CD4-positive, alpha-beta T cell treated with Interleukin-21 for 1 hour (primary cell): ENCODE data around the gene RASGEF1C.

Experiments
- DNase-seq: peaks from one replicate; pipeline ENCODE4 v3.0.0-alpha.2; 2020

Gene RASGEF1C

DNA sequence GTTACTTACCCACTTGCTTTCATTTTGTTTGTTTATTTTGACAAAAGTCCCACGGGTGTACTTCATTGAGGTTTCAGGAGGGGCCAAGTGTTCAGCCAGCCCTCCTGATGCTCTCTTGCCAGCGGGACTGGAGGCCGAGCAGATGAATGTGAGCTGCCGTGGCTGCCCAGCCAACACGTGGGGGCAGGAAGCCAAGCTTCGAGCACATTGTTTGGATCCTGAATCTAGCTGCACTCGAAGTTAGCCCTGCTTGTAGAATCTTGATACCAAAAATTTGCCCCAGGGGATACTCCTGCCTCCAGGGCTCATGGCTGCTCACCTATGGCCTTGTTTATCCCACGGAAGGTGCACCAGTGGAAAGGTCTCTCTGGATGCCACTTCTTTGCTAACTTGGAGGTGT lies 49.3 kb downstream of the RASGEF1C start:
- no peak for DNase-seq

DNA sequence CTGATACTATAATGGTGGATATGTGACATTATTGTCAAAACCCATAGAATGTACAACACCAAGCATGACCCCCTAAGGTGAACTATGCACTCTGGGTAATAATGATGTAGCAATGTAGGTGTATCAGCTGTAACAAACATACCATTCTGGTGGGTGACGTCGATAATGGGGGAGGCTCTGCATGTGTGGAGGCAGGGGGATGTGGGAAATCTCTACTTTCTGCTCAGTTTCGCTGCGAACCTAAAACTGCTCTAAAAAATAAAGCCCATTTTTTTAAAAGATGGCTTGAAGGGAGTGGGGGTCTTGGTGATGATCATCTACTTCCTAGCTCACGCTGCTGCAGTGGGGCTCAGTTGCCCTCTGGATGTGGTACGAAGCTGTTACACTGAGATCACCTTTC lies 51.1 kb downstream of the RASGEF1C start:
- DNase-seq = no peak

DNA sequence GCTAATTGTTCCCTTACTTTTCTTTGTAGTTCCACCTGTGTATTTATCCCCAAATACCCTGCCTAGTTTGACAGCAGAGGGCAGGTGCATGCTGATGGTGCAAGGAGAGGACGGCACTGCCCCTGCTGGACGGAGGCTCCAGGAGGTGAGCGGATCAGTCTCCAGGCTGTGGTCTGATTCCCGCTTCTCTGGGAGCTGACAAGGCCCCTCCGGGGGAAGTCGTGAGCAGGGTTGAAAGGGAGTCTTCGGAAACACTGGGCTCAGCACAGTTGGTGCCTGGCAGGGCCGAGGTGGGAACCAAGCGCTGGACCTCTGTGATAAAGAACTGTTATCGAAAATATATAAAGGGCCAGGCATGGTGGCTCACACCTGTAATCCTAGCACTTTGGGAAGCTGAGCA lies 52.9 kb downstream of the RASGEF1C start:
- DNase-seq = no peak

DNA sequence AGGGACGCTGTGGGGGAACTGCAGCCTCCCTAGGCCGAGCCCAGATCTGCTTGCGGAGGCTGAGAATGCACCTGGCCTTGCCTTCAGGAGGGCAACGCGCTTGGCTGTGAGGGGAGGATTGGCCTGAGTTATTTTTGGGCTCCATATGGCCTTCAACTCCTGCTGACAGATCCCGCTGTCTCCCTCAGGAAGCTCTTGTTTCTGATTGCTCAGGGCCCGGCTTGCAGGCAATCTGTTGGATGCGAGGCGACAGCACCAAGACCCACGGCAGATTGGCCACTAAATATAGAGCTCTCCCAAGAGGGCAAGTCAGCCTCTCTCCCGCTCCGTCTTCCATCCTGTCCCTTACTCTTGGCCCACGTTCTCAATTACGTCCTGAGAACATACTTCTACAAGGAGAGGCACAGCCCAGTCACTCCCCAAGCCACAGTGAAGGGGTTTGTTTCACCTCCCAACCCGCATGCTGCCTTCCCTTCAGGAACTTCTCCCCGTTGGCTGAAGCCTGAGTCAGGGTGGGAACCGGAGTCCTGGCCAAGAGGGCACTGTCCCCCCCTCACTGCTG lies 53.6 kb downstream of the RASGEF1C start:
- DNase-seq = no peak

DNA sequence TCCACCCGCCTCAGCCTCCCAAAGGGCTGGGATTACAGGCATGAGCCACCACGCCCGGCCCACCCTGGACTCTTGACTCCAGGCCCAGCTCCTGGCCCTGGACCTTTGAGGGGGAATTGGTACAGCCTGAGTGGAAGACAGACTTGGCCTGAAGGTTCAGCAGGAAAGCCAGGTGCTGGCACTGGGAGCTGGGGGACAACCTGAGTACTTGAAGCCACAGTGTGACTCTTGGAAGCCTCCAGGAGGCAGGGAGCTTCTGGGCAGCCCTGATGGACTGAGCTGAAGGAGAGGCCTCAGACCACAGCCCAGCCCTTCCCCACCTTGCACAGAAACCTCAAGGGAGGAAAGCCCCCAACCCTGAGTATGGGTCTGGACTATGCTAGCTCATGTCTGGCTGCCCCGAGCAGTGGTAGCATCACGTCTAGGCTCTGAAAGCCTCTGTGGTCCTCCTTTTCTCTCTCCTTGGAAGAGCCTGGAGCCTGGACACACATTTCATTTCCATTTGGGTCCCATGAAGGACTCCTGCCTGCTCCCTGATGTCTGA lies 54.1 kb downstream of the RASGEF1C start:
- no peak for DNase-seq

DNA sequence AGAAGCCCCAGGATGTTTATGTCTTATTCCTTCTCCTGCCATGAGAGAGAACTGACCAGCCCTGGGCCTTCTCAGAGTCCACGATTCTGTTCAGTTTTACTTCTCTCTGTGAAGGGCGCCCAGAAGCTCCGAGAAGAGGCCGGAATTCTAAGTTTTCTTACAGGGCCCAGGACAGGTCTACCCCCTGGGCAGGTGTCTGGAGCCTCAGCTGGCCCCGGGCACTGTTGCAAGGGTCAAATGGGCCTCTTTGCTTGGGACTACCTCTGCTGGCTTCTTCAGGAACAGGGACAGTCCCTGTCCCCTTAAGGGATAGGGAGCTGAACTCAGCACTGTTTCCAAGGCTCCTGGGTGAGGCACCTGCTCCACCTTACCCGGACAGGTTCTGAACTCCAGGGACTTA lies 55.0 kb downstream of the RASGEF1C start:
- DNase-seq = no peak

DNA sequence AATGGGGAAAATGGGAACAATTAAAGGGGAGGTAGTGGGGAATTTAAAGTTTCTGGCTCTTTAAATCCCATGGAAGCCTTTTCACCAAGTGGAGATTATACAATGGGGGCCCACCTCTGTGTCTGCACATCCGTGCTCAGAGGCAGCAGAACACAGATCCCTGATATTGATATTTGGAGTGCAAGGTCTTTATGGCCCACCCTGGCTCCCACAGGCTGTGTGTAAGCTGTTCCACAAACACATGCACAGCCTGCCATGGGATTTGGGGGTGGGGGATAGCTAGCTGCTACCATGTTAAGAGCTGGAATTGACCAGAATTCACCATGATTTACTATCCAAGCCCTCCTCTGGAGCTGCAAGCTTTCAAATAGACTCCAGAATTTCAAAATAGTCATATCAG lies 55.9 kb downstream of the RASGEF1C start:
- no peak for DNase-seq

DNA sequence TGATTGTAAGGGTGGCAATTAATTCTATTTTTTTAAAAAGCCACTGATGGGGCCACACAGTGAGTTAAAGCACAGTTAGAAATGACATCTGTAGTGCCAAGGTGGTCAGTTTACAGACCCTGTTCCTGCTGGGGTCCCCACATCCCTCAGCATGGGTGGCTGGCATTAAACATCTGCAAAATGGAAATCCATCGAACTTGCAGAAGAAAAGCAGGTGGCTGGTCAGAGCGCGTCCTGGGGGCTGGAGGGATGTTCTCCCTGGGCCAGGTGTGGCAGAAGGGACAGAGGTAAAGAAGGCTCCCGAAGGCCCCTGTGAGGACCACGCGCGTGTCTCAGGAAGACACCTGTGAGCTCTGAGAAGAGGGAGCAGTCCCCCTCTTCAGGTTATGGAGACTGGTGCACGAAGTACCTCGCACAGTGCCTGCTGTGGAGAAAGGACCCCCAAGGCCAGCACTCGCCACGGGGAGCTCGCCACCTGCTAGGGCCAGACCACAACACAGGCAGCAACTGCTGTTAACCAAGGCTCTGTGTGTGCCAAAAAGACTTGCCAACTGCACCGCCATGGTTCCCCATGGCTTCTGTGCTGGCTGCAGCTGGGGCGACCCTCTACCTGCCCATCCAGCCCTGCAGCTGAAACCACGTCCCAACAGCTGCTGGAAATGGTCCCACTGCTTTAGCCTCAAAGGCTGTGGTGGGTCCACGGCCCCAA lies 65.2 kb downstream of the RASGEF1C start:
- no peak for DNase-seq

DNA sequence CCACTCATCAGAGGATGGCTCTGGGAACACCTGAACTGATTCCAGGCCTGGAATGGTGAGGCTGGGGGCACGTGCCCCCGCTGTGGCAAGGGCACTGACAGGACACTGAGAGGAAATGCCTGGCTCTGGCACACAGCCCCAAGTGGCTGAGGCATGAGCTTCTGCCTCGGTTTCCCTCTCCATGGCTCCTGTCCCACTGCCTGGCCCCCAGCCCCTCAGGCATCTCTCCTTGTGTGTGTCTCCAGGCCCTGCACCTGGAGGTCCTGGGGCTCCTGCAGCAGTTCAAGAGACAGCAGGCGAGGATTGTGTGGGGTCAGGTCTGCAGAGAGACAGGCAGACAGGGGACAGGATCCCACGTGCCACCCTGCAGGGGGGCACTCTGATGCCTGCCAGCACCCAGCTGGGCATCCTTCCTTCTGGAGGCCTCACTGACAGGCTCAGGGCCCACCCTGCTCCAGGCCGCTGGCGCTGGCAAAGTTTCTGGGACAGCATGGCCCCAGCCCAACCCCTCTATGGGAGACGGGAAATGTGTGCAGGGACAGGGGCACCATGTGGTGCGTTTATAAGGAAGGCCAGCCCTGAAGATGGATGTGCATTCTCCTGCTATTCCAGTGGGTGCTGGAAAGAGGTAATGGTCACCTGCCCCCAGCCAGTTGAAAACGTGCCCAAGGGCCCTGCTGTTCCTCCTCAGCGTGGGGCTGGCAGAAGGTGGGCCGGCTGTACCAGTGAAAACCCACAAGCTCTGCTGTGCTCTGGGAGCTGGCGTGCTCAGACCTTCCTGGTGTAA lies 66.0 kb downstream of the RASGEF1C start:
- no peak for DNase-seq

DNA sequence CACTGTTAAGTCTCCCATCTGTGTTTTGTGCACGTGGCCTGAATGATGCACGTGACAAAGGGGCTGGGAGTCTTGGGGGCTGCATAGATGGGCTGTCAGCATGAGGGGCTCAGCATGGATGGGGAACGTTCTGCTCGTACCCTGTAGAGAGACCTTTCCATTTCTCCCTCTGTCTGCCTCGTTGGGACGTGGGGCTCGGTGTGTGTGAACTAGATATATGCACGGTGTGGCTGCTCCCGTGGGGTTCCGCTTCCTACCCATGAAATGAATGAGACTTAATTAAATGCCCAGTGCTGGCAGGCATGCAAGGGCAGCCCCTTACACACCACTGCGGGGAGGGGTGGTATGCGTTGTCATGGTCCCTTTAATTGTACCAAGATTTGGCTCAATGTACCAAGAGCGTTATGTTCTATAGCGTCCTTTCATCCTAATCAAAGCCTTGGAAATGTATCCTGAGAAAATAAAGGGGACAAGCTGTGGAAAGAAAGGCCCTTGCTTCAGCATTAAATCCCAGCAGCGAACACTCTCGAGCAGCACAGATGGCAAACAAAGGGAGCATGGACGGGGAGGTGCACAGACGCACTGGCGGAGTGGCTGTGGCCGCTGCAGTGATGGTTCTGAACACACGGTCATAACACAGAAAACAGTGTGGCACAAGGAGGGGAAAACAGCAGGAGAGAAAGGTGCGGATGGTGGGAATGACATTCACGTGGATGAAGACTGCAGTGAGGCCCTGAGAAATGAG lies 66.8 kb downstream of the RASGEF1C start:
- DNase-seq = no peak

DNA sequence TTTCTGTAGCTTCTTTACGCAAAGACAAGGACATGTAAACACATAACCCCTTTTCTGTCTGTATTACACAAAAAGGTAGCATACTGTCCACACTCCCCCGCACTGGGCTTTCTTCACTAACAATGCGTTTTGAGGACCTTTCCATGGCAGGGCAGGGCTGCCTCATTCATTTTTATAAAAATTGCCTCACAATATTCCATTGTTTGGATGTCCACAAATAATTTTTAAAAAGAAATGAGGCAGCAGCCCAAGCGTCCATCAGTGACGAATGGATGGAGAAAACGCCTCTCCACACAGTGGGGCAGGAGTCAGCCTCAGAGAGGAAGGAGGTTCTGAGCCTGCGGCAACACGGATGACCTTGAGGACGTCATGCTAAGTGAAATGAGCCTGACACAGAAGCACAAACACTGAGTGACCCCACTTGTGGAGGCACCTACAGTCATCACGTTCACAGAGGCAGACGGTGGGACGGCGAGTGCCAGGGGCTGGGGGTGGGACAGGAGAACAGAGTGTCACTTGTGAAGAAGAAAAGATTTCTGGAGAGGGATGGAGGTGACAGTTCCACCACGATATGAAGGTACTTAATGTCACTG lies 67.8 kb downstream of the RASGEF1C start:
- DNase-seq = no peak

DNA sequence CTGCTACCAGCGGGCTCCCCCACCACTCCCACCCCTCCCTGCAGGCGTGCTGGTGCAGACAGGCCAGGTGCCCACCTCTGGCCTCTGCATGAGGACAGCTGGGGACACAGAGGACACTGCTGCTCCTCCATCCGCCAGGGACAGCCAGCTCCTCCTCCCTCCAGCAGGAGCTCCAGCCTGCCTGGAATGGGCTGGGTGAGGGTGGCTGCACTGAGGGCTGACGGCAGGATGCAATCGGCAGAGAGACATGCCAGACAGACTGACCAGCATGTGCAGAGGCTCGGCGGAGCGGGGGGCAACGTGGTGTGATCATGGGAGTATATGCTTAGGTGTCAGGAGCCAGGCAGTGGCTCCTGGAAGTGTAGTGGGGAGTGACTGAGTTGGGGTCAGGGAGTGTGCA lies 68.4 kb downstream of the RASGEF1C start:
- DNase-seq = no peak

DNA sequence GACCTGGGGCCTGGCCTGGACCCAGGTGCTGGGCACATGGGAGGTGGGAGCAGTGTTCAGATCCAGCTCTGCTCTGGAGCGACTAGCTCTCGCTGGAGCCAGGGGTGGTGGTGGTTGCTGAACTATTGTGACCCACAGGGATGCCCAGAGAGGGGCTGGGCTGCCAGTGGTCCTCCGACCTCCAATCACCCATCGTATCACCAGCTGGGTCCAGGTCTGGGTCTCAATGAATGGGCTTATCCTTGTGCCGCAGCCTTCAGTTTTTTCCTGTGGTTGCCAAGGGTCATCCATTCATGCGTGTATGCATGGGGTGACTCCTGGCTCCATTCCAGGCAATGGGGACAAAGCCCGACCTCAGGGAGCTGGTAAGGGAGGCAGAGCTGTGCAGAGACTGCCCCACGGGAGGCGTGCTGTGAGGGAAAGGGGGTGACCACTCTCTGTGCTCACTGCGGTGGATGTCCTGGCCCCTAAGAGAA lies 68.9 kb downstream of the RASGEF1C start:
- DNase-seq = no peak

DNA sequence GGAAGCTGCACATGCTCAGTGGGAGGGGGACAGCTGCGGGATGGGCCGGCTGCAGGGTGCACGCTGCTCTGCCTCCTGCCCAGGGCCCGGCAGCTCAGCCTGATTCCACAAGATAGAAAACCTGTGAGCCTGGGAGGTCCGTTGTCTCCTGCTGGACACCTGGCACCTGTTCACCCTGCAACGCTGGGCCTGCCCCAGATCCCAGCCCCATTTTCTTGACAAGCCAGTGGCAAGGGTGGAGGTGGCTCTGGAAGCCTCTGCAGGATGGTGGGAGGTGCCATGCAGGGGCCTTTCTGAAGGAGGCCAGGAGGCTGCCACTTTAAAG lies 69.3 kb downstream of the RASGEF1C start:
- DNase-seq = no peak

DNA sequence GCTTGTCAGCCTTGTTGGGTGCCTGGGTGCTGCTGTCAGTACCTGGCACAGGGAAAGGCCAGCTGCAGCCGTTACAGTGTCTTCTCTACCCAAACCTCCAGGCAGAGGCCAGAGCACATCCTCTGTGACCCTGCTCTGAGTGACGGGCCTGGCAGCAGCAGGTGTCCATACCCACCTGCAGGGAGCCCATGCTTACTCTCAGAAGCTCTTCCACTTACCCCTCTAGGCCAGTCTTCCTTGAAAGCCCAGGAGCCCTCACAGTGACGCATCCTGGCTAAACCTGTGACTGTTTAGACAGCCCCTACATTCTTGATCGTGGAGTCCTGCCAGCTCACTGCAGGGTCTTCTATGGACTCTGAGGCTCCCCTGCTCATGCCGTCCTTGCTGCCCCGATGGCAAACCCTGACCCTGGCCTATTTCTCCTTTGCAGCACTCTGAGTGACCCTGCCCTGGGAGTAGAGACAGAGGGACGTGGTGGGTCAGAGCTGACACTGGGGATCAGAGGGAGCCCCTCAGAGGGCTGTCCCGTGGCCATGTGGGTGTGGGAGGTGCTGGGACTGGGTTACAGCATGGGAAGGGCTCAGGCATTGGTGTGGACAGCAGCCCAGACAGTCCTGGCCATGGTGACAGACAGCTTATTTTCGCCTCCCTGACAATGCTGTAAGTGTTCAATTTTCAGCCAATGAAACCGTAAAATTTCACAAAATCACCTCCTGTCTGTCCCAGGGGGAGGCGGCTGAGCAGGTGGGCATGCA lies 69.9 kb downstream of the RASGEF1C start:
- DNase-seq = no peak

DNA sequence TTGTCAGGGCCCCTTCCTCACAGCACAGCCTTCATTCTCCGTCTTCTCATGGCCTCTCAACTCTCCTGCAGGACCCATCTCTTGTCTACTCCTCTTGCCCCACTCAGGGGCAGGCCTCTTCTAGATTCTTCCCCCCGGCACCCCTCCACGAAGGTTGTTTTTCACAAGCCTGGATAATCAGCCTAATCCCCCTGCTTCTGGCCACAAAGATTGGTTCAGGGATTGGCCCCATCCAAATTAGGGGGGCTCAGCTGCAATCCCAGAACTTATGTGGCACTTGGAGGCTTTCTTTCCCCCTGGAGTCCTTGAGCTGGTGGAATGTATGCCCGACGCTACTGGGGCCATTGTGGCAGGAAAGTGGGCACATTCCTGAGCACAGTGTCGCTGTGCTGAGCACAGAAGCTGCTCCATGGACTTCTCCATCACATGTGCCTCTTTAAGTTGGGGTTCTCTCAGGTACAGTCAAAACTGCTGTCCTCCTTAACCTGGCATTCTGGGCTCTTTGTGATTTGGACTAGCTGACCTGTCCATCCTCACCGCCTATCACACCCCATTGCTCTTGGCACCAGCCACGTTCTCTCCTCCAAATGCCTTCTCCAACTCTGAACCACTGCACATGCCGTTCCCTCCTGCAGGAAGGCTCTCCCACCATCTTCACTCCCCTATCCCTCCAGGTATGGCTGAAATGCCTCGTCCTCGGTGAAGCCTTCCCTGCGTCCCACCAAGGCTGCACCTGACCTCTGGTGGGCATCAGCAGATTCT lies 70.6 kb downstream of the RASGEF1C start:
- DNase-seq = no peak

DNA sequence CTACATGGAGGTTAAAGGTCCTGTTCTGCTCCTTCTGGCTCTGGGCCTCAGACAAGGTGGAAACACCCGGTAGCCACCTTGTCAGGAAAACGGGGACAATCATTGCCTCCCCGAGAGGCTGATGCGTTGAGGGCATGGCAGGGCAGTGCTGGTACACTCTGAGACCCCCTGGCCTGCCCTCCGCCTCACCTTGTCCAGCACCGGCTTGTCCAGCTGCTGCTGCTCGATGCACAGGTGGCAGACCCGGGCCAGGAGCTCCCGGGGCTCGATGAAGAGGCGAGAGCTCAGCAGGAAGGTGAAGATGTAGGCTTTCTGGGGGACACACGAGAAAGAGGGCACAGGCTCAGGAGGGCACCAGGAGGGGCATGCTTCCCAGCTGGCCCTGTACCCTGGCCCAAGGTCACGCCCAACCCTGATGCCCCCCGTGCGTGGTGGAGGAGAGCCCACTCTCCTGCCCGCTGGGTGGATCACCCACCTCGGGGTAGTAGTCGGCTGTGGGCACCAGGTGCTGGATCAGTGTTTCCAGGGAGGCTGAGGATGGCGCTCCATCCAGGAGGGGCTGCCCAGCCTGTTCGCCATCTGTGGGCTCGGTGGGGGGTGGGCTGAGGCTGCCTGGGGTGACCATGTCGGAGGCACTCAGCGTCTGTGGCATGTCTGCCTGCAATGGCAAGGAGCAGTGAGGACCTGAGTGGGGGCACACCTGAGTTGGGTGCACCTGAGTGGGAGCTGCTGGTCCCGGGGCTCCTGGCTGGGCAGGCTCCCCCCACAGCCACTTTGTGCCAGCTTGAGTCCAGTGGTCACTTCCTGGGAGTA lies 71.4 kb downstream of the RASGEF1C start:
- no peak for DNase-seq

DNA sequence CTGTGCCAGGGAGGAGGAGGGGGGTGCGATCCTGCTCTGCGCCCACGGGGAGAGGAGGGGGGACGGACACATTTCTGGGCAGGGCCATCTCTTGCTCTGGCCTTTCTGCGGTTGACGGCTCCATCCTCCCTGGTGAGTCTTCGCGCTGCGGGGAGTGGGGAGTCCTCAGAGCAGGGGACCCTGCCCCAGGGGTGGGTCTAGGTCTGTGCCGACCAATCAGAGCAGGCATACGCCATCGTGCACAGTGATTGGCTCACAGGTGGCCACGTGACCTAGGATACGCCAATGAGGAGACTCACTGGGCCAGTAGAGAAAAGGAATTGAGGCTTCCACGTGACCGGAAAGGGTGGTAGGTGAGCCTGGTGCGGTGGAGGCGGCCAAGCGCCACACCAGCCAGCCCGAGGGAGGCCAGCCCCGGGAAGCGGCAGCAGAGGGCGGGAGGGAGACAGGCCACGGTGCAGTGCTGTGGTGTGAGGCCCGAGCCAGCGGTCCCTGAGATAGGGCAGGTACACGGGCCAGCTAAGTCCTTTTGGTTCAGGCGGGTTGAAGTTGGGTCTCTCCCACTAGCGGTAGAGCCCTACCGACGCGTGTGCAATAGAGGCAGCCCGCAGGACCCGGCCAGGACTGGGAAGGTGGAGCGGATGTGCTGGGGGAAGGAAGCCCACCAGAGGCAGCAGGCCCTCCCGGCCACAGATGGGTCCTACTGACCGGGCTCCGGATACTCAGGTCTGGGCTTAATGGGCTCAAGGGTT lies 72.2 kb downstream of the RASGEF1C start:
- no peak for DNase-seq

DNA sequence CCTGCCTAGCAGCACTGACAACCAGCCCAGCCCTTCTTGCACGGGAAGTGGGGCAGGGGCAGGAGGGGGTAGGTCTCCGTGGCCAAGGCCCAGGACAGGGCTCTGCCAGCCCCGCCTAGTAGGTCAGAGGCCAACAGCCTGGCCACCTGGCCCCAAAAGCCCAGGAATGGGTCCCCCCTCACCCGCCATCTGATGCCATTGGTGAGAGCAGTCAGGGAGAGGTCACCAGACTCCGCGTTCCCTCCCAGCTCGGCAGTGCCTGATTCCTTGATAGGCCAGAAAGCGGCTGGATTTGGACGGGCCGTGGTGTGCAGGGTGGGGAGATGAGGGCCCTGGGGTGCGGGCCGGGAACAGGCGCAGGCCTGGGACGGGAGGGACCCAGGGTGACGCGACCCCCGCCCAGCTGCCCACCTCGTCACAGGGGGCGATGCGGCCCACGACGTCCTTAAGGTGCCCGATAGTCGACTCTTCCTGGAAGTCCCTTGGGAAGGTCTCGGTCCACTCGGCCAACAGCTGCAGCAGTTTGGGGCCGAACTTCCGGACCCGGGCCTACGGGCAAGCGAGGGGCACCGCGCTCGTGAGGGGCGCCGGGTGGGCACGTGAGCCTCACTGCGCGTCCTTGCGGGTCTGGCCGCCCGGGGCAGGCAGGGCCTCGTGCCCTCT lies 72.9 kb downstream of the RASGEF1C start:
- no peak for DNase-seq
